ENCODE measurements around the gene OTOP2.

- TF ChIP-seq CTCF (IDR thresholded peaks at IDR 0.05) (no peak), POLR2A (IDR thresholded peaks at IDR 0.05) (no peak)
Observed at GRCh38 chr17:74916136-74916850, 7.8 kb upstream of the OTOP2 start.

Measured in adrenal gland (tissue), 5 donors.